WTC11 (cell line): ENCODE measurements around the gene SP2.

Experiments
- ATF3 ChIP-seq: sonication (generic); formaldehyde crosslinking; conservative IDR thresholded peaks from 2 replicates; pipeline ENCODE4 v1.8.1; 2022; ENCODE audit warnings: mild to moderate bottlenecking, missing genetic modification reagents
- CREB1 ChIP-seq: sonication (generic); formaldehyde crosslinking; IDR thresholded peaks from 2 replicates; pipeline ENCODE4 v1.8.0; 2023; ENCODE audit warnings: mild to moderate bottlenecking, missing genetic modification reagents
- CTCF ChIP-seq: fragments of 200-600 bp; IDR thresholded peaks from 2 replicates; pipeline ENCODE4 v1.8.0; 2022; ENCODE audit warnings: antibody characterized with exemption
- FOXJ3 ChIP-seq: sonication (generic); formaldehyde crosslinking; IDR thresholded peaks from 2 replicates; pipeline ENCODE4 v1.9.0; 2021; ENCODE audit warnings: missing genetic modification reagents, mild to moderate bottlenecking, borderline replicate concordance
- FOXP1 ChIP-seq: sonication (generic); formaldehyde crosslinking; IDR thresholded peaks from 2 replicates; pipeline ENCODE4 v1.8.0; 2022; ENCODE audit warnings: missing genetic modification reagents, mild to moderate bottlenecking, moderate library complexity, borderline replicate concordance
- USF2 ChIP-seq: sonication (generic); formaldehyde crosslinking; IDR thresholded peaks from 2 replicates; pipeline ENCODE4 v1.8.1; 2023; ENCODE audit warnings: mild to moderate bottlenecking, missing genetic modification reagents, moderate library complexity
- ZNF423 ChIP-seq: fragments of 250-450 bp; sonication (Bioruptor Pico); IDR thresholded peaks from 2 replicates; pipeline ENCODE4 v2.1.2; 2022; ENCODE audit warnings: mild to moderate bottlenecking, moderate library complexity
- ZNF425 ChIP-seq: fragments of 250-450 bp; sonication (Bioruptor Pico); conservative IDR thresholded peaks from 2 replicates; pipeline ENCODE4 v1.9.0; 2021; ENCODE audit warnings: mild to moderate bottlenecking
- ZNF512 ChIP-seq: sonication (generic); formaldehyde crosslinking; IDR thresholded peaks from 2 replicates; pipeline ENCODE4 v1.8.1; 2022; ENCODE audit warnings: missing genetic modification reagents, borderline replicate concordance

- TF ChIP-seq CTCF (no peak), ZNF423 (CRISPR knock-in tag) (no peak), CREB1 (CRISPR knock-in tag) (no peak), ZNF425 (CRISPR knock-in tag) (no peak), ZNF512 (CRISPR knock-in tag) (no peak), FOXP1 (no peak), FOXJ3 (CRISPR knock-in tag) (no peak), ATF3 (no peak), USF2 (CRISPR knock-in tag) (no peak)
Measured at GRCh38 chr17:47946516-47946915, 50.5 kb downstream of the SP2 start.
